ENCODE results near the gene FARP1. TPM values are rescaled to one million over a fixed set of nuclear protein-coding genes. Genes with fewer than 3 reads are reported as not detected.
A peak's percentile ranks its signal among the peaks of the same experiment; 100 is the strongest.

The FARP1 gene
- total and polyA plus RNA-seq, 2 of the 13 experiments (the other 11 are each of a cell fraction or from before 2014, with no cell fraction given), result 70.6 to 126 TPM

GRCh38 chr13:98147521-98147920, 4.6 kb downstream of the FARP1 start (continued):
- TF ChIP-seq GPBP1L1 (CRISPR knock-in tag; IDR thresholded peaks at IDR 0.05), result no peak
- no peak for TF ChIP-seq RCOR2 (CRISPR knock-in tag; IDR thresholded peaks at IDR 0.05)
- TF ChIP-seq ZNF121 (CRISPR knock-in tag; IDR thresholded peaks at IDR 0.05), result no peak
- TF ChIP-seq ZSCAN21 (CRISPR knock-in tag; IDR thresholded peaks at IDR 0.05; ENCODE audit: borderline replicate concordance), result no peak
- no peak for TF ChIP-seq ZNF282 (IDR thresholded peaks at IDR 0.05; ENCODE audit: partially characterized antibody)
- 0 out of 2 replicates have a peak, but pooled peaks have one; percentile 13 for TF ChIP-seq TBX3 (IDR thresholded peaks at IDR 0.05; ENCODE audit: borderline replicate concordance)
- TF ChIP-seq ZNF629 (CRISPR knock-in tag; conservative IDR thresholded peaks at IDR 0.05), result no peak
- TF ChIP-seq CENPT (CRISPR knock-in tag; IDR thresholded peaks at IDR 0.05; ENCODE audit: low read depth), result no peak
- no peak for TF ChIP-seq ARID4A (CRISPR knock-in tag; IDR thresholded peaks at IDR 0.05; ENCODE audit: borderline replicate concordance)
- no peak for TF ChIP-seq ZNF260 (CRISPR knock-in tag; IDR thresholded peaks at IDR 0.05; ENCODE audit: borderline replicate concordance, low read depth)
- no peak for TF ChIP-seq DBP (CRISPR knock-in tag; IDR thresholded peaks at IDR 0.05; ENCODE audit: not compliant biosample characterization)
- no peak for TF ChIP-seq FOXC1 (CRISPR knock-in tag; IDR thresholded peaks at IDR 0.05; ENCODE audit: borderline replicate concordance)
- no peak for TF ChIP-seq TCF7L2 (IDR thresholded peaks at IDR 0.05; ENCODE audit: low read depth, low read length)
- no peak for TF ChIP-seq ETS1 (CRISPR knock-in tag; IDR thresholded peaks at IDR 0.05)
- no peak for TF ChIP-seq TOPORS (CRISPR knock-in tag; IDR thresholded peaks at IDR 0.05)
- TF ChIP-seq ATAD3A (CRISPR knock-in tag; IDR thresholded peaks at IDR 0.05), result no peak
- TF ChIP-seq KLF15 (CRISPR knock-in tag; IDR thresholded peaks at IDR 0.05; ENCODE audit: borderline replicate concordance), result no peak
- TF ChIP-seq ZNF670 (CRISPR knock-in tag; IDR thresholded peaks at IDR 0.05; ENCODE audit: borderline replicate concordance), result no peak
- no peak for TF ChIP-seq HOXA9 (CRISPR knock-in tag; IDR thresholded peaks at IDR 0.05; ENCODE audit: borderline replicate concordance)
- TF ChIP-seq HNRNPK (IDR thresholded peaks at IDR 0.05; ENCODE audit: low read depth, low read length, poor library complexity, severe bottlenecking), result no peak
- TF ChIP-seq SRF (IDR thresholded peaks at IDR 0.05; ENCODE audit: low read depth, low read length), result no peak
- TF ChIP-seq ZNF619 (CRISPR knock-in tag; IDR thresholded peaks at IDR 0.05), result no peak

Measured in HepG2 (cell line).